A549 (cell line): ENCODE results near the gene GPANK1. TPM values are rescaled to one million over a fixed set of nuclear protein-coding genes. Genes with fewer than 3 reads are reported as not detected.

Source experiments
- ATAC-seq, 2 experiments: fragments of 200-7000 bp in 1 of 2; fragments of >200 bp in 1 of 2; cut with Nextera tagmentation in 1 of 2; cut with Tn5 transposase in 1 of 2; 3 replicates each; pipeline versions ENCODE4 v1.8.0 to v1.9.1; 2018 to 2020; ENCODE audit warnings: mild to moderate bottlenecking in 1 of 2, moderate library complexity in 1 of 2
- CTCF ChIA-PET: fragments of 300-600 bp; sonication (Branson Sonifier 250); formaldehyde crosslinking; extraction: SDS; loops from one replicate; lab custom pipeline; 2021; ENCODE audit warnings: antibody characterized with exemption, inconsistent platforms; lab: Yijun Ruan, JAX
- POLR2A ChIA-PET: fragments of 350-600 bp; formaldehyde crosslinking; extraction: SDS; loops from one replicate; lab custom pipeline; 2021; ENCODE audit warnings: antibody characterized with exemption, inconsistent platforms; lab: Yijun Ruan, JAX
- DNase-seq, 2 experiments: peaks; one replicate each; pipeline versions ENCODE4 v3.0.0 to v3.0.0-alpha.2; 2011 to 2016; ENCODE audit warnings: low read depth in 1 of 2, low spot score in 1 of 2
- FAIRE-seq: peaks from 2 replicates; lab custom pipeline; 2011; peaks lifted over from hg19 to GRCh38; lab: Jason Lieb, UNC
- H3K27ac ChIP-seq, 2 experiments: fragments of >200 bp; sonication (Bioruptor Twin); formaldehyde crosslinking; 3 replicates each; pipeline ENCODE4 v1.5.1; 2016 to 2017
- H3K4me1 ChIP-seq: fragments of >200 bp; sonication (Bioruptor Twin); formaldehyde crosslinking; 3 replicates; pipeline ENCODE4 v1.6.1; 2016
- H3K4me2 ChIP-seq: fragments of >200 bp; sonication (Bioruptor Twin); formaldehyde crosslinking; 3 replicates; pipeline ENCODE4 v1.6.1; 2016
- H3K4me3 ChIP-seq: fragments of >200 bp; sonication (Bioruptor Twin); formaldehyde crosslinking; 3 replicates; pipeline ENCODE4 v1.5.1; 2016
- H3K9me3 ChIP-seq: fragments of >200 bp; sonication (Bioruptor Twin); formaldehyde crosslinking; 3 replicates; pipeline ENCODE4 v1.6.1; 2016
- BHLHE40 ChIP-seq: IDR thresholded peaks from 2 replicates; pipeline ENCODE4 v1.6.1; 2012; ENCODE audit warnings: low read depth, low read length, inconsistent platforms
- CEBPB ChIP-seq, 2 experiments: fragments of >200 bp in 1 of 2; sonication (Bioruptor Twin) in 1 of 2; formaldehyde crosslinking in 1 of 2; IDR thresholded peaks; 2 replicates each; pipeline ENCODE4 v1.6.1; 2012 to 2016
- FOSL2 ChIP-seq, 2 experiments: fragments of 450-650 bp in 1 of 2; fragments of >200 bp in 1 of 2; sonication (Bioruptor Twin) in 1 of 2; formaldehyde crosslinking; IDR thresholded peaks; 2 replicates each; pipeline versions ENCODE4 v1.5.0 to v1.6.1; 2016 to 2020; ENCODE audit warnings: mild to moderate bottlenecking in 1 of 2, moderate library complexity in 1 of 2
- FOXS1 ChIP-seq: fragments of 250-450 bp; sonication (Bioruptor Pico); IDR thresholded peaks from 2 replicates; pipeline ENCODE4 v1.5.0; 2020; ENCODE audit warnings: mild to moderate bottlenecking, moderate library complexity
- HDAC2 ChIP-seq: fragments of 200-600 bp; sonication (generic); IDR thresholded peaks from 2 replicates; pipeline ENCODE4 v1.6.1; 2016
- HES2 ChIP-seq: fragments of >200 bp; sonication (Bioruptor Twin); formaldehyde crosslinking; IDR thresholded peaks from 2 replicates; pipeline ENCODE4 v1.6.1; 2016
- HMGXB4 ChIP-seq: fragments of 250-450 bp; sonication (Bioruptor Pico); IDR thresholded peaks from 2 replicates; pipeline ENCODE4 v1.5.0; 2021; ENCODE audit warnings: mild to moderate bottlenecking, moderate library complexity, borderline replicate concordance
- HOXA7 ChIP-seq: fragments of 250-450 bp; sonication (Bioruptor Pico); IDR thresholded peaks from 2 replicates; pipeline ENCODE4 v1.5.0; 2020; ENCODE audit warnings: mild to moderate bottlenecking, moderate library complexity
- JUN ChIP-seq, 2 experiments: fragments of >200 bp; sonication (Bioruptor Twin); formaldehyde crosslinking; IDR thresholded peaks; 2 replicates in 1 of 2; 3 replicates in 1 of 2; pipeline ENCODE4 v1.6.1; 2016 to 2017
- JUNB ChIP-seq: fragments of >200 bp; sonication (Bioruptor Twin); formaldehyde crosslinking; IDR thresholded peaks from 2 replicates; pipeline ENCODE4 v1.6.1; 2016
- KDM1A ChIP-seq: fragments of 200-600 bp; sonication (generic); IDR thresholded peaks from 2 replicates; pipeline ENCODE4 v1.6.1; 2016; ENCODE audit warnings: low read depth, mild to moderate bottlenecking
- KDM5A ChIP-seq: fragments of 200-600 bp; sonication (generic); IDR thresholded peaks from 2 replicates; pipeline ENCODE4 v1.6.1; 2016; ENCODE audit warnings: antibody characterized with exemption, mild to moderate bottlenecking
- NPAS2 ChIP-seq: fragments of 250-450 bp; sonication (Bioruptor Pico); IDR thresholded peaks from 2 replicates; pipeline ENCODE4 v1.8.0; 2022; ENCODE audit warnings: mild to moderate bottlenecking, moderate library complexity, borderline replicate concordance
- POLR2AphosphoS2 ChIP-seq: conservative IDR thresholded peaks from 2 replicates; pipeline ENCODE4 v1.6.1; 2012; ENCODE audit warnings: low read length, improper control_type of control experiment, inconsistent platforms
- RARB ChIP-seq: fragments of 250-450 bp; sonication (Bioruptor Pico); IDR thresholded peaks from 2 replicates; pipeline ENCODE4 v1.8.0; 2021; ENCODE audit warnings: mild to moderate bottlenecking, moderate library complexity
- RCOR1 ChIP-seq: fragments of 150-350 bp; IDR thresholded peaks from 2 replicates; pipeline ENCODE4 v1.6.1; 2014; ENCODE audit warnings: antibody characterized with exemption, low read length, low read depth
- RNF2 ChIP-seq: fragments of 200-600 bp; sonication (generic); IDR thresholded peaks from 2 replicates; pipeline ENCODE4 v1.6.1; 2016; ENCODE audit warnings: low read depth, mild to moderate bottlenecking, antibody characterized with exemption, moderate library complexity, borderline replicate concordance
- SMC3 ChIP-seq: fragments of >200 bp; sonication (Bioruptor Twin); formaldehyde crosslinking; IDR thresholded peaks from 3 replicates; pipeline ENCODE4 v1.6.1; 2018; ENCODE audit warnings: inconsistent platforms
- SREBF2 ChIP-seq: fragments of 450-650 bp; IDR thresholded peaks from 2 replicates; pipeline ENCODE4 v1.6.1; 2014; ENCODE audit warnings: mild to moderate bottlenecking, moderate library complexity
- TFCP2L1 ChIP-seq: fragments of 250-450 bp; sonication (Bioruptor Pico); IDR thresholded peaks from 2 replicates; pipeline ENCODE4 v1.5.0; 2021; ENCODE audit warnings: mild to moderate bottlenecking
- TP53 ChIP-seq: fragments of 250-450 bp; sonication (Bioruptor Pico); IDR thresholded peaks from 2 replicates; pipeline ENCODE4 v1.5.0; 2021; ENCODE audit warnings: mild to moderate bottlenecking, moderate library complexity
- ZFP36 ChIP-seq: fragments of 450-650 bp; IDR thresholded peaks from 2 replicates; pipeline ENCODE4 v1.6.1; 2014; ENCODE audit warnings: borderline replicate concordance; ENCODE audit not compliant: partially characterized antibody
- WGBS: methylation state at CpG from one replicate; pipeline ENCODE4 v1.1.6; 2017; ENCODE audit errors: missing lambda C conversion rate; 5-methylcytosine and 5-hydroxymethylcytosine counted together
- polyA plus RNA-seq, 4 experiments: library from polyadenylated mRNA; depleted of rRNA in 3 of 4; stranded (reverse); fragments of >200 nt; fragmentation: RNase III in 1 of 4; extraction: RNeasy Plus Mini Kit Qiagen cat#74134 plus additional on column Dnase treatment in 1 of 4; gene quantifications; 2 replicates in 3 of 4; 3 replicates in 1 of 4; pipeline ENCODE4 v1.2.3, GENCODE V29; 2011 to 2017
- TF ChIP-seq, protein P1 (sequence below): fragments of 450-650 bp; IDR thresholded peaks from 2 replicates; pipeline ENCODE4 v1.6.1; 2014; ENCODE audit warnings: antibody characterized with exemption

Gene GPANK1
- polyA plus RNA-seq, 2 of the 4 experiments (the other 2 are of a cell fraction), result 11.0 TPM

- no peak for TF ChIP-seq FOSL2 (IDR thresholded peaks at IDR 0.05)
- no peak for TF ChIP-seq FOSL2 (CRISPR knock-in tag; IDR thresholded peaks at IDR 0.05)
- H3K27ac ChIP-seq, result no peak overlapping the region
- no peak overlapping the region for H3K4me2 ChIP-seq
- H3K4me3 ChIP-seq, result no peak overlapping the region
- ATAC-seq (no peak), DNase-seq (no peak), FAIRE-seq (no peak)
- H3K9me3 ChIP-seq, result no peaks in the 10 kb centered on the region
- CTCF ChIA-PET, result interaction anchor here (0.7 to 2.2 kb wide), 2 partner anchors 8 to 87 kb away, joined by 3 to 7 read pairs; partner anchors contain the start of genes ATP6V1G2 and NFKBIL1
- H3K4me1 ChIP-seq, result no peaks in the 10 kb centered on the region
- POLR2A ChIA-PET, result interaction anchor here (0.8 kb wide), 1 partner anchor 11 kb away, joined by 3 read pairs; no protein-coding TSS in a partner anchor
- WGBS, result 95% methylated on average over 3 of the region's 7 CpGs
Measured at GRCh38 chr6:31633447-31633846, 31.4 kb downstream of the GPANK1 start.

DNA sequence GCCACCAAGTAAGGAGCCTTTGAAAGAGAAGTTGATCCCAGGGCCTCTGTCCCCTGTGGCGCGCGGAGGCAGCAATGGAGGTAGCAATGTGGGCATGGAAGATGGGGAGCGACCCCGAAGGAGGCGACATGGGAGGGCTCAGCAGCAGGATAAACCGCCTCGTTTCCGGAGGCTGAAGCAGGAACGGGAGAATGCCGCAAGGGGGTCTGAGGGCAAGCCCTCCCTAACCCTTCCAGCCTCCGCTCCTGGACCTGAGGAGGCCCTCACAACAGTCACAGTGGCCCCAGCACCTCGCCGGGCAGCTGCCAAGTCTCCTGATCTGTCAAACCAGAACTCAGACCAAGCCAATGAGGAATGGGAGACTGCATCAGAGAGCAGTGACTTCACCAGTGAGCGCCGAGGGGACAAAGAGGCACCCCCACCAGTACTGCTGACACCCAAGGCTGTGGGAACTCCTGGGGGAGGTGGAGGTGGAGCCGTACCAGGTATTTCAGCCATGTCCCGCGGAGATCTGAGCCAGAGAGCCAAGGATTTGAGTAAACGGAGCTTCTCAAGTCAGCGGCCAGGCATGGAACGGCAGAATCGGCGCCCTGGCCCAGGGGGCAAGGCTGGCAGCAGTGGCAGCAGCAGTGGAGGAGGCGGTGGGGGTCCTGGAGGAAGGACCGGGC lies 32.4 kb downstream of the GPANK1 start:
- WGBS, result 93% methylated on average over 26 of the region's 26 CpGs
- H3K4me3 ChIP-seq, result no peak overlapping the region
- H3K4me2 ChIP-seq, result no peak overlapping the region
- POLR2A ChIA-PET, result interaction anchor here (0.8 kb wide), 1 partner anchor 10 kb away, joined by 3 read pairs; no protein-coding TSS in a partner anchor
- H3K4me1 ChIP-seq, result no peaks in the 10 kb centered on the region
- no peak for DNase-seq
- H3K27ac ChIP-seq, result no peak overlapping the region
- ATAC-seq, result no peak
- CTCF ChIA-PET, result interaction anchor here (1.0 to 2.2 kb wide), 2 partner anchors 9 to 86 kb away, joined by 4 to 7 read pairs; partner anchors contain the start of genes ATP6V1G2 and NFKBIL1
- FAIRE-seq, result no peak
- TF ChIP-seq CEBPB (IDR thresholded peaks at IDR 0.05), result no peak
- no peak for TF ChIP-seq POLR2AphosphoS2
- no peak for TF ChIP-seq ZFP36
- TF ChIP-seq JUN (IDR thresholded peaks at IDR 0.05), result peak in 1 of 2 experiments; percentile 23; a peak in 1 of 5 replicates
- no peaks in the 10 kb centered on the region for H3K9me3 ChIP-seq

DNA sequence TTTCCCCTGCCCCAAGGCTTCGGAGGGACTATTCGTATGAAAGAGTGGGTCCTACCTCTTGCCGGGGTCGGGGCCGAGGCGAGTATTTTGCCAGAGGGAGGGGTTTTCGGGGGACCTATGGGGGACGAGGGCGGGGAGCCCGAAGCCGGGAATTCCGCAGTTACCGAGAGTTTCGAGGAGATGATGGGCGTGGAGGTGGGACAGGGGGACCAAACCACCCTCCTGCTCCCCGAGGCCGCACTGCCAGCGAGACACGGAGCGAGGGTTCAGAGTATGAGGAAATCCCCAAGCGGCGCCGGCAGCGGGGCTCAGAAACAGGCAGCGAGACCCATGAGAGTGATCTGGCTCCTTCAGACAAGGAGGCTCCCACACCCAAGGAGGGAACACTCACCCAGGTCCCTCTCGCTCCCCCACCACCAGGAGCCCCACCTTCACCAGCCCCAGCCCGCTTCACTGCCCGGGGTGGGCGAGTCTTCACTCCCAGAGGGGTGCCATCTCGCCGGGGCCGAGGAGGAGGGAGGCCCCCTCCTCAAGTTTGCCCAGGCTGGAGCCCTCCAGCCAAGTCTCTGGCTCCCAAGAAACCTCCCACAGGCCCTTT lies 33.0 kb downstream of the GPANK1 start:
- no peak overlapping the region for H3K4me2 ChIP-seq
- FAIRE-seq, result no peak
- POLR2A ChIA-PET, result no interaction called here
- no peaks in the 10 kb centered on the region for H3K9me3 ChIP-seq
- no peaks in the 10 kb centered on the region for H3K4me1 ChIP-seq
- no peak for TF ChIP-seq KDM5A
- TF ChIP-seq RARB (CRISPR knock-in tag), result no peak
- TF ChIP-seq SMC3, result no peak
- TF ChIP-seq JUNB, result no peak
- no peak for TF ChIP-seq FOXS1 (CRISPR knock-in tag)
- TF ChIP-seq RNF2, result no peak
- TF ChIP-seq, protein P1, sequence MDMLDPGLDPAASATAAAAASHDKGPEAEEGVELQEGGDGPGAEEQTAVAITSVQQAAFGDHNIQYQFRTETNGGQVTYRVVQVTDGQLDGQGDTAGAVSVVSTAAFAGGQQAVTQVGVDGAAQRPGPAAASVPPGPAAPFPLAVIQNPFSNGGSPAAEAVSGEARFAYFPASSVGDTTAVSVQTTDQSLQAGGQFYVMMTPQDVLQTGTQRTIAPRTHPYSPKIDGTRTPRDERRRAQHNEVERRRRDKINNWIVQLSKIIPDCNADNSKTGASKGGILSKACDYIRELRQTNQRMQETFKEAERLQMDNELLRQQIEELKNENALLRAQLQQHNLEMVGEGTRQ, result no peak
- TF ChIP-seq HDAC2, result no peak
- TF ChIP-seq TFCP2L1 (CRISPR knock-in tag), result no peak
- no peak for TF ChIP-seq KDM1A
- TF ChIP-seq SREBF2, result no peak
- TF ChIP-seq HES2, result no peak
- TF ChIP-seq HMGXB4 (CRISPR knock-in tag), result no peak
- no peak for TF ChIP-seq TP53
- TF ChIP-seq HOXA7 (CRISPR knock-in tag), result no peak
- no peak for TF ChIP-seq BHLHE40
- no peak for TF ChIP-seq NPAS2 (CRISPR knock-in tag)
- no peak for TF ChIP-seq RCOR1
- no peak overlapping the region for H3K4me3 ChIP-seq
- H3K27ac ChIP-seq, result no peak overlapping the region
- no peak for ATAC-seq
- CTCF ChIA-PET, result interaction anchor here (0.7 kb wide), 1 partner anchor 34 kb away, joined by 4 read pairs; no protein-coding TSS in a partner anchor
- WGBS, result 94% methylated on average over 20 of the region's 32 CpGs
- no peak for DNase-seq
